D721Med (cell line): ENCODE results near the gene SHB.

ENCODE experiments used
- DNase-seq: peaks from one replicate; pipeline ENCODE4 v3.0.0; 2011; ENCODE audit warnings: low spot score; ENCODE audit not compliant: insufficient read length
- FAIRE-seq: peaks from 2 replicates; lab custom pipeline; 2011; peaks lifted over from hg19 to GRCh38; lab: Jason Lieb, UNC
- TF ChIP-seq, protein P1 (sequence below): IDR thresholded peaks from 2 replicates; pipeline ENCODE4 v1.5.1; 2012; ENCODE audit warnings: mild to moderate bottlenecking, control low read depth; ENCODE audit not compliant: insufficient read depth; ENCODE audit errors: missing control alignments

Gene SHB

DNA sequence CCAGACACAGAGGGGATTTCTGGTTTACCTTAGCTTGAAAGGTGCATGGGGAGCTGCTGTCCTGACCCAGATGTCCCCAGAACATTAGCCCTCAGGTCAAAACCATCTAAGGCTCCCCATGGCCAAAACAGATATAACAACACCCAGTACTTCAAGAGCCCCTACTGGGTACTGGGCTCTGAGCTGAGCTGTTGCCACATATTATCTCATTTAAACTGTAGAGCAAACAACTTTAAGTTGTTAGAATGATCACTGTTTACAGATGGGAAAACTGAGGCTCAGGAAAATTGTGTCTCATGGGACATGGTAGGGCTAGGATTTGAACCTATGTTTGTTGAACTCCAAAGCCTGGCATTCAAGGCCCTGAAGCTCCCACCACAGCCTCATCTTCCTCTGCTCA lies 144.5 kb downstream of the SHB start:
- TF ChIP-seq, protein P1, sequence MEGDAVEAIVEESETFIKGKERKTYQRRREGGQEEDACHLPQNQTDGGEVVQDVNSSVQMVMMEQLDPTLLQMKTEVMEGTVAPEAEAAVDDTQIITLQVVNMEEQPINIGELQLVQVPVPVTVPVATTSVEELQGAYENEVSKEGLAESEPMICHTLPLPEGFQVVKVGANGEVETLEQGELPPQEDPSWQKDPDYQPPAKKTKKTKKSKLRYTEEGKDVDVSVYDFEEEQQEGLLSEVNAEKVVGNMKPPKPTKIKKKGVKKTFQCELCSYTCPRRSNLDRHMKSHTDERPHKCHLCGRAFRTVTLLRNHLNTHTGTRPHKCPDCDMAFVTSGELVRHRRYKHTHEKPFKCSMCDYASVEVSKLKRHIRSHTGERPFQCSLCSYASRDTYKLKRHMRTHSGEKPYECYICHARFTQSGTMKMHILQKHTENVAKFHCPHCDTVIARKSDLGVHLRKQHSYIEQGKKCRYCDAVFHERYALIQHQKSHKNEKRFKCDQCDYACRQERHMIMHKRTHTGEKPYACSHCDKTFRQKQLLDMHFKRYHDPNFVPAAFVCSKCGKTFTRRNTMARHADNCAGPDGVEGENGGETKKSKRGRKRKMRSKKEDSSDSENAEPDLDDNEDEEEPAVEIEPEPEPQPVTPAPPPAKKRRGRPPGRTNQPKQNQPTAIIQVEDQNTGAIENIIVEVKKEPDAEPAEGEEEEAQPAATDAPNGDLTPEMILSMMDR: no peak
- no peak for DNase-seq
- FAIRE-seq: no peak

DNA sequence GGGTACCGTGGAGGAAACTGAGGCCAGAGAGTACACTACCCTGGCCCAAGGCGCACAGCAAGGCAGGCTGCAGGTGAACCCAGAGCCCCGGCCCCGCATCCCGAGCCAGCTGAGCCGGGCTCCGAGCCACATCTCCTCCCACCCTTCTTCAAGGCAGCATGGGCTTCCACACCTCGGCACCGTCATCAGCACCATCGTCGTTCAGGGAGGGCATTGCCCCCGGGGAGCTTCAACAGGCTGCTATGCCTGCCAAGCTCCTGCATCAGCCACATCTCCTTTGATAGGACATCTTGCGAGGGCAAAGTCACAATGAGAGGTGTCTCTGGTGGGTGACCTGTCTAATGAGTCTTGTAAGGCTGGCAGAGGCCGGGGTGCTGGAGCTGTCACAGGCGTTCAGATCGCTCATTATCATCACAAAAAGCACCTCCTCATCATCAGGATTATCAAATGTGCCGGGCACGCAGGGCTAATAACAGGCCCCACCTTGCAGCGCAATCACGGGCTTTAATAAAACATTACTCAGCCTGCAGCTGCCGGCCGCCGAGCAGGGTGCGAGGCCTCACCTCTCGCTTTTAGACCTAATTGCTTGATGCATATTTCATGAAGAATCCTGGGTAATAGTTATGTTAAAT lies 145.1 kb downstream of the SHB start:
- no peak for FAIRE-seq
- TF ChIP-seq, protein P1: no peak
- DNase-seq: no peak

DNA sequence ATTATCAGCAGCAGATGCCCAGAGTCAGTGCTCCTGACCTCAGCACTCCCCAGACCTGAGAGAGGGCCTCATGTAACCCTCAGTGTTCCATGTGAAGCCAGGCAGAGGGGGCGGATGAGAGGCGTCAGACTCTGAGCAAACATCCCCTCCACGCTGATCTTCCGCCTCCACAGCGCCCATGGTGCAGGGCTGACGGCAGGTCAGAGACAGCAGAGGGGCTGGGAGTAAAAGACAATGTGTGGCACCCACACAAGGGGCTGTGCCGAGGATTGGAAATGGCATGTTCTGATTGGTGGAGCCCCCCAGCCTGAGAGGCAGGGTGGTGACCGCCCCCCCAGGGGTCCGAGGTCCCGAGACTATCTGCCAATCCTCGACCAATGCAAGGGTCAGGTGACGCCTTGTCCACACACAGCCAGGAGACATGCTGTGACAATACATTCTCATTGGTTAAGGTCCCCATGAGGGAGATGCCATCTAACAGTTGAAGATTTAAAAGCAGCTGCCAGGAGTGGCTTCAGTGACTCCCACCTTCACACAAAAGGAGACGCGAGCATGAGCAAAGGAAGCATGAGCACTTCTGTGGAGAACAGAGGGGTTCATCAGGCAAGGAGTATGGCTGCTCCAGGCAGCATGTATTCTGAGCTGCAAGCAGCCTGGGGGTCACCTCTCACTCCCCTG lies 145.8 kb downstream of the SHB start:
- FAIRE-seq (no peak), DNase-seq (no peak)
- TF ChIP-seq, protein P1: no peak

DNA sequence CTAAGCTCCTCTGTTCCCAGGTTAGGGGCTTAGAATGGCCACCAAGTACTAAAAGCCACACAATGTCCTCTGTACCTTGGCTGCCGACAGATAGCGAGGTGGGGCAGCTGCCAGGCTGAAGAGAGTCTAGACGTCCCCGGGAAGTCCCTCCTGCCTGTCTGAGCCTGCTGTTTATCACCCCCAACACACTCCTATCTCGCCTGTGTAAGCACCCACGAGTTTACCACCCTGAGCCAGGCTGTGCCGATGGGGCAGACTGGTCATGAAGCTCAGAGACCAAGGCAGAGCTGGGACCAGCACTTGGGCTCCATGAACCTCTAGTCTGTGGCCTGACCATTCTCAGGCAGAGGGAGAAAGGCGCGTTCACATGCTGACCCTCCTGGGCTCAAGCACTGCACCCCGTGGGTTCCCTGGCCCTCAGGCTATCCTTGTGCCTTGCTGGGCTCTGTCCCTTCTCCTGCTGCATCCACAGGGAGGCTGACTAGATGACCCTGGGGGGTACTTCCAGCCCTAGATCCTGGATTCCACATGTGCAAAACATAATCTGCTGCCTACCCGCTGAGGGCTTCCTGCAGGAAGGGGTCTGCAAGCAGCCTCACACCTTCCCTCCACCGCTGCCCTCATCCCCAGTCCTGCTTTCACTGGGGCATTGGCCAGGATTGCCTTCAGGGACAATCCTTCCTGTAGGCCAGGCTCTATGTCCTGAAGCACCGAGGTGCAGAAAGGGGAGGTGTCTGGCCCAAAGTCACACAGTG lies 146.5 kb downstream of the SHB start:
- no peak for FAIRE-seq
- TF ChIP-seq, protein P1: no peak
- DNase-seq: no peak

DNA sequence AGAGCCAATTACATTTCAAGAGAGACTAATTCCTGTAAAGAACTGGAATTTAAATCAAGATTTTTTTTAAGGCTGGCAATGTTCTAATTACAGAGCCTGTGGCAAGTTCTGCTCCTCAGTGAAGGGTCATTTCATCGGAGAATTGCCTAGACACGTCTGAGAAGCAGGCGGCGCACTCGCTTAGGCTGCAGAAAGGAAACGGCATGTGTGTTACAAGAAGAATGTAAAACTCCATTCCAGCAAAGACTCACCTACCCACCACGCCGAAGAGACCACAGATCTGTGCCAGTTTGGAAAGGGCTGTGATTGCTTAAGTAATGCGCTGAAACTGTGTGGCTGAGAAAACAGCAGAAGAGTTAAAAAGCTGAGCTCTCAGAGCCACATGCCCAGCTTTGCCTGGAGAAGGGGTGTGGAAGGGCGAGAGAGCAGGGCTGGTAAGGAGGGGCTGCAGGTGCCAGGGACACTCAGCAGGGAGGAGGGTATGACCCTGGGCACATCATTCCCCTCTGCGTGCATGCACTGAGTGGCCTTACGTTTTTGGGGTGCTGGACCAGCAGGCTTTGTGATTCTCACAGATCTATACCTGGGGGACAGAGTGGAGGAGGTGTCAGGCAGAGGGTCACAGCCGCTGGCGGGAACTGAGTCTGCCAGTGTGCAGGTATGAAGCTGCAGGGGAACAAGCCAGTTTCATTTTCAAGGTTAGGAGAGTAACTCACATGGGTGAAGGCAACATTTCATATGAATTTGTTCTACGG lies 147.3 kb downstream of the SHB start:
- TF ChIP-seq, protein P1: no peak
- DNase-seq (no peak), FAIRE-seq (no peak)

DNA sequence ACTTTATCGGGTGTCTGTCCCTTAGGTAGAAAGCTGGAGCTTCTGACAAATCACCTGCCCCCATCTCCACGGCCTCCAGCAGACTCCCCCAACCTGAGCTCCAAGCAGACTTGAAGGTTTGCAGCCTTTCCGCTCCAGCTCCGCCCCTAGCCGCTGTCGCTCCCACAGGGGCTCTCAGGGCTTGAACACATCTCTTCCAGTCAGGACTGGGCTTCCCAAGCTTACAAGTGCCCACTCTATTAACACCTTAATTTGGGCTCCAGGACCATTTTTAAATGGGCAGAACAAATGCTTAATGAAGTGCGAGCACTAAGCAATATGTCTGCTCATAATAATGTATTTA lies 147.9 kb downstream of the SHB start:
- TF ChIP-seq, protein P1: no peak
- FAIRE-seq: no peak

More for the DNA sequence above, 147.9 kb downstream of the SHB start:
- no peak for DNase-seq
